HG03442 (cell line): ENCODE results near the gene ZFP36.
"Not testable (repeated sequence)": the region's sequence is repeated elsewhere in the genome, so short reads cannot be mapped to it uniquely, and the experiment has no call there.

Source experiments
- ATAC-seq: cut with Tn5 transposase; IDR thresholded peaks from one replicate; pipeline ENCODE4 v1.9.1; 2021; ENCODE audit warnings: mild to moderate bottlenecking, moderate library complexity; ENCODE audit not compliant: unreplicated experiment

Gene ZFP36

GRCh38 chr19:39444598-39445195, 38.0 kb downstream of the ZFP36 start:
- no peak for ATAC-seq

DNA sequence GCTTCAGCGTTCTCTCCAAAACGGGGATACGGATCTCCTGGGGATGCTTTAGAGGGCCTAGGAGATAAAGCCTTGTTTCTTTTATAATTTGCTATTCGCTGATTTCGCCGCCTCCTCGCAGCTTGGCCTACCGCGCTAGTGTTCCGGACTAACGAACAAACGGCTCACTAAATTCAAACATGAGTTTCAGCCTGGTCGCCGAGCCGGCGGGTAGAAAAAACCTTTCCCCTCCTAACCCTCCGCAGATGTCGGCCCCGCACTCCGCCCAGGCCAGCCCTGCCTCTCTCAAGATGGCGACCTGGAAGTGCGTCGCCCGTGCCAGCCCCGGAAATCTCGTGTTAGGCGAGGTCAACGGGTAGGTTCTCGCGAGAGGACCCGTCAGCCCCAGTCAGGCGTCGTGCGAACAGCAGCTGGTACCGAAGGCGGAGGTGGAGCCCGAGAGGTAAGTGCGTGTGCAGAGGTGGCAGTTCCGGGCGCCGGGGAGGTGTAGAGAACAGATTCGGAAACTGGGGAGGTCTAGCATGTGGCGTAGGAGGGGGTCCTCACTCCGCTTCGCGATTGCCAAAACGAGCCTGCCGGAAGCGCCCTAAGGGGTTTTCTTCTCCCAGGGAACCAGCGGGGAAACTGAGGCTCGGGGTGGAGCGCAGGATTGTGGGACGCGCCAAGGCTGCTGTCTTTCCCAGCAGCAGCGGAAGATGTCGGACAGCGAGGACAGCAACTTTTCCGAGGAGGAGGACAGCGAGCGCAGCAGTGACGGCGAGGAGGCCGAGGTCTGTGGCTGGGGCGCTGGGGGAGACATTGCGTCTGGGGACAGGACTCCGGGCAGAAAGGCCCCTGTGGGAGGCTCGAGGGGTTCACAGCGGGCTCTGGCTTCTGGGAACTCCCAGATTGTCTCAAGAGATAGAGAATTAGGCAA, 38.8 kb downstream of the ZFP36 start, which contains the start of gene SUPT5H:
SUPT5H (plus strand) TSS at position 387 of the 916 bp plus-strand sequence; CDS start at position 696, 309 bp downstream.
- ATAC-seq = peak; percentile 80

DNA sequence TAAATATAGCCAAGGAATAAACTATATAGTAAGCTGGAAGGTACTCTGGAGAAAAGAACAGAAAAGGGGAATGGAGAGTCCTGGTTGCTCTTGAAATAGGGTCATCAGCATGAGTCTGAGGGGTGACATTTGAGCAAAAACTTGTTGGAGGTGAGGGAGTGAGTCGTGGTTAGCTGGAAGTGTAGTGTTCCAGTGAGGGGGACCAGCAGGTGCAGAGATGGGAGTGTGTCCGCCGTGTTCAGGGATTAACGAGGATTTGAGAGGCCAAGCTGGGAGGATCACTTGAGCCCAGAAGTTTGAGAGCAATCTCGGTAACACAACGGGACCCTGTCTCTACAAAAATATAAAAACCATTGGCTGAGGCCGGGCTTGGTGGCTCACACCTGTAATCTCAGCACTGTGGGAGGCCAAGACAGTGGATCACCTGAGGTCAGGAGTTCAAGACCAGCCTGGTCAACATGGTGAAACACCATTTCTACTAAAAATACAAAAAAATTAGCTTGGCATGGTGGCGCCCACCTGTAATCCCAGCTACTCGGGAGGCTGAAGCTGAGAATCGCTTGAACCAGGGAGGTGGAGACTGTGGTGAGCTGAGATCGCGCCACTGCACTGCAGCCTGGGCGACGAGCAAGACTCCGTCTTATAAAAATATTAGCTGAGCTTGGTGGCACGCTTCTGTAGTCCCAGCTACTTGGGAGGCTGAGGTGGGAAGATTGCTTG, 39.9 kb downstream of the ZFP36 start:
- ATAC-seq = no peak

DNA sequence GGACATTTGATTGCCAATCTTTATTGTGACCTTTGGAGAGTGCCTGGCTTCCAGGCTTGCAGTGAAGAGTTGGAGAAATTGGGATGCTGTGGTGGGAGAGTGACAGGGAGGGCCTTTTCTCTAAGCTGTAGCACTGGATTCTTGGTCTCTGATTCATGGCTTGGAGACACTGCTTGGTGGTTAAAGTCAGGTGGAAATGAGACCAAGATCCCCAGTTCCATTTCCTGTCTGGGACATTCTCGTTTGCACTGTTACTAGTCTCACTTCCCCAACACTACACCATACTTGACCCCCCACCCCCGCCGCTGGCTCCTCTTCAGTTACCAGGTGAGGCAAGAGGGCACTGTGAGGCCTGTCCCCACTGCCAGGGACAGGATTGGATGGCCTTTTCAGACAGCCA, 41.6 kb downstream of the ZFP36 start:
- no peak for ATAC-seq

DNA sequence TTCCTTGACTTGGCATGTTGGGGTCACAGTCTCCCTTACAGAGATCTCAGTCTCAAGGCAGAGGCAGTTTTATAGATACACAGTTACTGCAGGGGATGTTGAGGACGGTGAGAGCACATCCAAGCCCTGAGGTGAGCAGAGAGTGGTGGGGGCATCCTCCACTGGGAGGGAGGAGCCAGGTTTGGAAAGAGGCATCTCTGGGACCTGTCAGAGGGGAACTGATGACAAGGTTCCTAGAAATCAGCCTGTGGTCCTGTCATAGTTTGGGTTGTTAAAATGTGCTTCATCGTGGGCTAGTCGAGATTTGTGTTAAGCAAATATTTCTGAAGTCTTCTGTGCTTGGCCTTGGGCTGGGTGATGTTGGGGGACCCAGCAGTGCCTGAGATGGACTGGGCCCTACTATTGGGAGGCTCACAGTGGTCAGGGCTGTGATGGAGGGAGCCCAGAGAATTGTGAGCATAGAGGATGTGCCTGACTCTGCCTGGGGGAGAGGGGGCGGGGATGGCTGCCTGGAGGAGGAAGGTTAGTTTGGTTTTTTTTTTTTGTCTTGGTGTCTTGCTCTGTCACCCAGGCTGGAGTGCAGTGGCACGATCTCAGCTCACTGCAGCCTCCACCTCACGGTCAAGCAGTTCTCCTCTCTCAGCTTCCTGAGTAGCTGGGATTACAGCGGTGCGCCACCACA, 42.6 kb downstream of the ZFP36 start:
- ATAC-seq = no peak

- not testable (repeated sequence) for ATAC-seq
Measured at GRCh38 chr19:39451257-39451656, 44.6 kb downstream of the ZFP36 start.
